NCI-H1436 treated with DMSO at 0.1 percent for 48 hours (cell line): ENCODE measurements around the gene C1orf198.

Experiments used
- DNase-seq: peaks from one replicate; lab custom pipeline; 2025; lab: John Stamatoyannopoulos, UW

C1orf198 gene

GRCh38 chr1:230867903-230868735, at the start of gene C1orf198:
Gene C1orf198 (minus strand): TSS chr1:230868521. CDS start chr1:230868512, 9 bp downstream.
- no peak for DNase-seq

- DNase-seq, result no peak
Measured at GRCh38 chr1:230917284-230918135, 49.2 kb upstream of the C1orf198 start.

GRCh38 chr1:230916587-230917283, 48.4 kb upstream of the C1orf198 start:
- no peak for DNase-seq

GRCh38 chr1:230915078-230915477, 46.8 kb upstream of the C1orf198 start:
- DNase-seq, result no peak

- DNase-seq, result no peak
Measured at GRCh38 chr1:230913496-230913895, 45.2 kb upstream of the C1orf198 start.

GRCh38 chr1:230910755-230911117, 42.4 kb upstream of the C1orf198 start:
- no peak for DNase-seq

GRCh38 chr1:230909974-230910754, 41.8 kb upstream of the C1orf198 start:
- DNase-seq, result no peak

GRCh38 chr1:230907472-230908205, 39.3 kb upstream of the C1orf198 start:
- no peak for DNase-seq

- DNase-seq, result no peak
Measured at GRCh38 chr1:230906226-230906625, 37.9 kb upstream of the C1orf198 start.

GRCh38 chr1:230905733-230906132, 37.4 kb upstream of the C1orf198 start:
- no peak for DNase-seq

GRCh38 chr1:230902349-230902923, 34.1 kb upstream of the C1orf198 start:
- DNase-seq, result no peak

- peak; percentile 20 for DNase-seq
Measured at GRCh38 chr1:230901671-230902070, 33.4 kb upstream of the C1orf198 start.

GRCh38 chr1:230900984-230901383, 32.7 kb upstream of the C1orf198 start:
- no peak for DNase-seq

- no peak for DNase-seq
Measured at GRCh38 chr1:230899841-230900251, 31.5 kb upstream of the C1orf198 start.

- DNase-seq, result no peak
Measured at GRCh38 chr1:230898748-230899147, 30.4 kb upstream of the C1orf198 start.

- no peak for DNase-seq
Measured at GRCh38 chr1:230898144-230898543, 29.8 kb upstream of the C1orf198 start.

GRCh38 chr1:230896779-230897178, 28.5 kb upstream of the C1orf198 start:
- no peak for DNase-seq

GRCh38 chr1:230895452-230895851, 27.1 kb upstream of the C1orf198 start:
- DNase-seq, result no peak

GRCh38 chr1:230894664-230895063, 26.3 kb upstream of the C1orf198 start:
- no peak for DNase-seq

GRCh38 chr1:230894032-230894431, 25.7 kb upstream of the C1orf198 start:
- DNase-seq, result no peak
